Measurements from ENCODE around the gene AXL. TPM values are rescaled to one million over a fixed set of nuclear protein-coding genes. Genes with fewer than 3 reads are reported as not detected.
"Not testable (repeated sequence)": the region's sequence is repeated elsewhere in the genome, so short reads cannot be mapped to it uniquely, and the experiment has no call there.

AXL gene
- total and polyA plus RNA-seq, 9 donors, result 18.1 to 67.7 (median 35.7) TPM

- no peaks in the 10 kb centered on the region for H3K27me3 ChIP-seq
- H3K27ac ChIP-seq, result no peak overlapping the region
- no peaks in the 10 kb centered on the region for H3K36me3 ChIP-seq
- H3K4me3 ChIP-seq, result no peak overlapping the region
- no peaks in the 10 kb centered on the region for H3K4me1 ChIP-seq (ENCODE audit: insufficient read depth)
- no peak for DNase-seq
- H3K9me3 ChIP-seq, result no peaks in the 10 kb centered on the region
- no peak for TF ChIP-seq CTCF (IDR thresholded peaks at IDR 0.05)
- TF ChIP-seq POLR2A (IDR thresholded peaks at IDR 0.05), result no peak
- TF ChIP-seq EP300 (IDR thresholded peaks at IDR 0.05), result no peak
- WGBS, 3 donors, result 66 to 71% (median 71%) methylated on average over 10 of the region's 10 CpGs
- intact Hi-C loops (cut with DNase I), result no loop called here
Measured at GRCh38 chr19:41195675-41196497, 23.1 kb upstream of the AXL start.

GRCh38 chr19:41198559-41198958 is 20.5 kb upstream of the AXL start:
- WGBS, 3 donors, result 61 to 66% (median 63%) methylated on average over 11 of the region's 11 CpGs
- no peak for DNase-seq
- Histone ChIP-seq H3K4me1 (ENCODE audit: insufficient read depth) (no peaks in the 10 kb centered on the region), H3K36me3 (no peaks in the 10 kb centered on the region), H3K4me3 (no peak overlapping the region), H3K27me3 (no peaks in the 10 kb centered on the region), H3K9me3 (no peaks in the 10 kb centered on the region), H3K27ac (no peak overlapping the region)
- intact Hi-C loops (cut with DNase I), result no loop called here
- TF ChIP-seq CTCF (IDR thresholded peaks at IDR 0.05), result no peak
- TF ChIP-seq POLR2A (IDR thresholded peaks at IDR 0.05), result no peak
- no peak for TF ChIP-seq EP300 (IDR thresholded peaks at IDR 0.05)

- WGBS, 3 donors, result 79 to 86% (median 81%) methylated on average over 18 of the region's 18 CpGs
- H3K27ac ChIP-seq, result no peak overlapping the region
- intact Hi-C loops (cut with DNase I), result loop anchor here in 3 of 4 donors (5.0 to 10.0 kb wide), 2 partner anchors 61 to 104 kb away; partner anchors contain the start of gene HNRNPUL1 (in 1 of the 3)
Measured at GRCh38 chr19:41203371-41203770, 15.7 kb upstream of the AXL start.

GRCh38 chr19:41204338-41204737 is 14.7 kb upstream of the AXL start:
- H3K4me3 ChIP-seq; H3K36me3 ChIP-seq; H3K27ac ChIP-seq; H3K9me3 ChIP-seq; H3K4me1 ChIP-seq (ENCODE audit: insufficient read depth); H3K27me3 ChIP-seq: not testable (repeated sequence)
- DNase-seq, result peak; percentile 74 to 87 (median 82)
- peak; percentile 79 to 93 (median 87) for TF ChIP-seq CTCF (IDR thresholded peaks at IDR 0.05)
- intact Hi-C loops (cut with DNase I), result loop anchor here (1.0 to 10.0 kb wide), 3 partner anchors 57 to 103 kb away; partner anchors contain the start of gene HNRNPUL1 (in 1 of the 4)
- WGBS, 3 donors, result 28 to 34% (median 33%) methylated on average over 7 of the region's 7 CpGs

More at GRCh38 chr19:41203371-41203770, 15.7 kb upstream of the AXL start:
- peaks cover 3% of the 10 kb centered on the region for H3K4me1 ChIP-seq (ENCODE audit: insufficient read depth)
- H3K36me3 ChIP-seq, result no peaks in the 10 kb centered on the region
- H3K4me3 ChIP-seq, result no peak overlapping the region
- no peaks in the 10 kb centered on the region for H3K9me3 ChIP-seq
- TF ChIP-seq POLR2A (IDR thresholded peaks at IDR 0.05), result no peak
- TF ChIP-seq CTCF (IDR thresholded peaks at IDR 0.05), result no peak
- TF ChIP-seq EP300 (IDR thresholded peaks at IDR 0.05), result no peak
- no peaks in the 10 kb centered on the region for H3K27me3 ChIP-seq
- no peak for DNase-seq
